Measurements from ENCODE around the gene TRAPPC2.

The TRAPPC2 gene

GRCh38 chrX:13703135-13703534, 31.3 kb downstream of the TRAPPC2 start:
- H3K9me2 ChIP-seq (replicated peaks; ENCODE audit: low read depth, low read length): no peaks in the 10 kb centered on the region
- H3K4me2 ChIP-seq (ENCODE audit: low read depth, low read length, poor library complexity, severe bottlenecking): no peak overlapping the region
- H3K27me3 ChIP-seq (ENCODE audit: insufficient read depth, low read length, poor library complexity, severe bottlenecking): no peaks in the 10 kb centered on the region
- no peak overlapping the region for H3K9ac ChIP-seq (ENCODE audit: low read depth, low read length, poor library complexity, severe bottlenecking)
- peaks cover 5% of the 10 kb centered on the region; the same call in 1 of the 2 replicates for H3K36me3 ChIP-seq (ENCODE audit: insufficient read depth, low read length)
- H4K20me1 ChIP-seq (ENCODE audit: insufficient read depth, low read length, poor library complexity, severe bottlenecking): peaks cover 15% of the 10 kb centered on the region
- no peak overlapping the region for H2AFZ ChIP-seq (ENCODE audit: low read length)
- no peak overlapping the region for H3K4me3 ChIP-seq (ENCODE audit: low read length, poor library complexity, severe bottlenecking)
- H3K4me1 ChIP-seq (ENCODE audit: insufficient read depth, low read length, poor library complexity, severe bottlenecking): peaks cover 10% of the 10 kb centered on the region
- peaks cover 59% of the 10 kb centered on the region for H3K79me2 ChIP-seq (ENCODE audit: insufficient read depth, low read length)
- no peaks in the 10 kb centered on the region for H3K9me3 ChIP-seq (ENCODE audit: insufficient read depth, low read depth, low read length)
- H3F3A ChIP-seq (ENCODE audit: low read depth): no peaks in the 10 kb centered on the region
- TF ChIP-seq EZH2phosphoT487 (IDR thresholded peaks at IDR 0.05; ENCODE audit: borderline replicate concordance) (no peak), CTCF (conservative IDR thresholded peaks at IDR 0.05; ENCODE audit: low read length) (no peak)

GRCh38 chrX:13702111-13702789, 32.2 kb downstream of the TRAPPC2 start:
- no peaks in the 10 kb centered on the region for H3K9me3 ChIP-seq (ENCODE audit: insufficient read depth, low read depth, low read length)
- H3F3A ChIP-seq (ENCODE audit: low read depth): no peaks in the 10 kb centered on the region
- H3K9me2 ChIP-seq (replicated peaks; ENCODE audit: low read depth, low read length): no peaks in the 10 kb centered on the region
- H3K4me1 ChIP-seq (ENCODE audit: insufficient read depth, low read length, poor library complexity, severe bottlenecking): peaks cover 19% of the 10 kb centered on the region
- no peak overlapping the region for H3K9ac ChIP-seq (ENCODE audit: low read depth, low read length, poor library complexity, severe bottlenecking)
- peaks cover 19% of the 10 kb centered on the region for H4K20me1 ChIP-seq (ENCODE audit: insufficient read depth, low read length, poor library complexity, severe bottlenecking)
- H3K36me3 ChIP-seq (ENCODE audit: insufficient read depth, low read length): peaks cover under 1% of the 10 kb centered on the region; the same call in 1 of the 2 replicates
- no peak overlapping the region for H2AFZ ChIP-seq (ENCODE audit: low read length)
- TF ChIP-seq EZH2phosphoT487 (IDR thresholded peaks at IDR 0.05; ENCODE audit: borderline replicate concordance) (no peak), CTCF (conservative IDR thresholded peaks at IDR 0.05; ENCODE audit: low read length) (no peak)
- no peak overlapping the region for H3K4me3 ChIP-seq (ENCODE audit: low read length, poor library complexity, severe bottlenecking)
- peak overlapping the region; percentile 20 for H3K4me2 ChIP-seq (ENCODE audit: low read depth, low read length, poor library complexity, severe bottlenecking)
- H3K27me3 ChIP-seq (ENCODE audit: insufficient read depth, low read length, poor library complexity, severe bottlenecking): no peaks in the 10 kb centered on the region
- peaks cover 68% of the 10 kb centered on the region for H3K79me2 ChIP-seq (ENCODE audit: insufficient read depth, low read length)

- Histone ChIP-seq H3K79me2 (ENCODE audit: insufficient read depth, low read length) (peaks cover 83% of the 10 kb centered on the region), H3K4me1 (ENCODE audit: insufficient read depth, low read length, poor library complexity, severe bottlenecking) (peaks cover 20% of the 10 kb centered on the region), H2AFZ (ENCODE audit: low read length) (no peak overlapping the region), H3F3A (ENCODE audit: low read depth) (no peaks in the 10 kb centered on the region), H4K20me1 (ENCODE audit: insufficient read depth, low read length, poor library complexity, severe bottlenecking) (peaks cover 26% of the 10 kb centered on the region), H3K9ac (ENCODE audit: low read depth, low read length, poor library complexity, severe bottlenecking) (no peak overlapping the region), H3K9me2 (replicated peaks; ENCODE audit: low read depth, low read length) (no peaks in the 10 kb centered on the region), H3K4me3 (ENCODE audit: low read length, poor library complexity, severe bottlenecking) (no peak overlapping the region), H3K27me3 (ENCODE audit: insufficient read depth, low read length, poor library complexity, severe bottlenecking) (no peaks in the 10 kb centered on the region), H3K9me3 (ENCODE audit: insufficient read depth, low read depth, low read length) (no peaks in the 10 kb centered on the region), H3K36me3 (ENCODE audit: insufficient read depth, low read length) (no peaks in the 10 kb centered on the region; the same call in 1 of the 2 replicates), H3K4me2 (ENCODE audit: low read depth, low read length, poor library complexity, severe bottlenecking) (no peak overlapping the region)
- TF ChIP-seq EZH2phosphoT487 (IDR thresholded peaks at IDR 0.05; ENCODE audit: borderline replicate concordance) (no peak), CTCF (conservative IDR thresholded peaks at IDR 0.05; ENCODE audit: low read length) (no peak)
Observed at GRCh38 chrX:13700380-13700779, 34.0 kb downstream of the TRAPPC2 start.
